SK-N-SH treated with all-trans-retinoic acid at 6 μM for 48 hours (cell line): ENCODE results near the gene TMEM107.

Source experiments
- ARNTL ChIP-seq: fragments of 450-650 bp; formaldehyde crosslinking; IDR thresholded peaks from 2 replicates; pipeline ENCODE4 v1.5.0; 2020; ENCODE audit warnings: low read depth, mild to moderate bottlenecking, moderate library complexity, borderline replicate concordance
- CSRNP3 ChIP-seq: fragments of 250-450 bp; sonication (Bioruptor Pico); IDR thresholded peaks from 2 replicates; pipeline ENCODE4 v1.5.1; 2021; ENCODE audit warnings: mild to moderate bottlenecking, moderate library complexity
- ESRRG ChIP-seq: fragments of 250-450 bp; sonication (Bioruptor Pico); IDR thresholded peaks from 2 replicates; pipeline ENCODE4 v1.6.1; 2021; ENCODE audit warnings: mild to moderate bottlenecking
- GLIS3 ChIP-seq: fragments of 250-450 bp; sonication (Bioruptor Pico); IDR thresholded peaks from 2 replicates; pipeline ENCODE4 v1.5.0; 2020; ENCODE audit warnings: mild to moderate bottlenecking, moderate library complexity
- ISL1 ChIP-seq: fragments of 250-450 bp; sonication (Bioruptor Pico); IDR thresholded peaks from 2 replicates; pipeline ENCODE4 v2.1.2; 2022; ENCODE audit warnings: mild to moderate bottlenecking, moderate library complexity
- OSR1 ChIP-seq: fragments of 250-450 bp; sonication (Bioruptor Pico); IDR thresholded peaks from 2 replicates; pipeline ENCODE4 v1.8.0; 2022; ENCODE audit warnings: moderate library complexity, mild to moderate bottlenecking, inconsistent platforms
- RARB ChIP-seq: fragments of 250-450 bp; sonication (Bioruptor Pico); IDR thresholded peaks from 2 replicates; pipeline ENCODE4 v1.8.0; 2021; ENCODE audit warnings: mild to moderate bottlenecking, moderate library complexity
- SNAI2 ChIP-seq: fragments of 250-450 bp; sonication (Bioruptor Pico); IDR thresholded peaks from 2 replicates; pipeline ENCODE4 v1.5.0; 2020; ENCODE audit warnings: mild to moderate bottlenecking, moderate library complexity
- TCF4 ChIP-seq: fragments of 250-450 bp; sonication (Bioruptor Pico); IDR thresholded peaks from 2 replicates; pipeline ENCODE4 v1.8.0; 2021; ENCODE audit warnings: mild to moderate bottlenecking, moderate library complexity, borderline replicate concordance
- TOX ChIP-seq: fragments of 250-450 bp; sonication (Bioruptor Pico); IDR thresholded peaks from 2 replicates; pipeline ENCODE4 v1.8.0; 2021; ENCODE audit warnings: mild to moderate bottlenecking, moderate library complexity, borderline replicate concordance
- ZFP3 ChIP-seq: fragments of 250-450 bp; sonication (Bioruptor Pico); IDR thresholded peaks from 2 replicates; pipeline ENCODE4 v1.5.0; 2020; ENCODE audit warnings: mild to moderate bottlenecking, moderate library complexity
- ZNF70 ChIP-seq: fragments of 450-650 bp; formaldehyde crosslinking; IDR thresholded peaks from 2 replicates; pipeline ENCODE4 v1.5.0; 2020; ENCODE audit warnings: mild to moderate bottlenecking, moderate library complexity
- TF ChIP-seq, protein P1 (sequence below): fragments of 250-450 bp; sonication (Bioruptor Pico); IDR thresholded peaks from 2 replicates; pipeline ENCODE4 v1.8.0; 2020; ENCODE audit warnings: mild to moderate bottlenecking, moderate library complexity, borderline replicate concordance
- TF ChIP-seq, protein P2 (sequence below): fragments of 250-450 bp; sonication (Bioruptor Pico); IDR thresholded peaks from 2 replicates; pipeline ENCODE4 v1.5.0; 2020; ENCODE audit warnings: mild to moderate bottlenecking, moderate library complexity

DNA sequence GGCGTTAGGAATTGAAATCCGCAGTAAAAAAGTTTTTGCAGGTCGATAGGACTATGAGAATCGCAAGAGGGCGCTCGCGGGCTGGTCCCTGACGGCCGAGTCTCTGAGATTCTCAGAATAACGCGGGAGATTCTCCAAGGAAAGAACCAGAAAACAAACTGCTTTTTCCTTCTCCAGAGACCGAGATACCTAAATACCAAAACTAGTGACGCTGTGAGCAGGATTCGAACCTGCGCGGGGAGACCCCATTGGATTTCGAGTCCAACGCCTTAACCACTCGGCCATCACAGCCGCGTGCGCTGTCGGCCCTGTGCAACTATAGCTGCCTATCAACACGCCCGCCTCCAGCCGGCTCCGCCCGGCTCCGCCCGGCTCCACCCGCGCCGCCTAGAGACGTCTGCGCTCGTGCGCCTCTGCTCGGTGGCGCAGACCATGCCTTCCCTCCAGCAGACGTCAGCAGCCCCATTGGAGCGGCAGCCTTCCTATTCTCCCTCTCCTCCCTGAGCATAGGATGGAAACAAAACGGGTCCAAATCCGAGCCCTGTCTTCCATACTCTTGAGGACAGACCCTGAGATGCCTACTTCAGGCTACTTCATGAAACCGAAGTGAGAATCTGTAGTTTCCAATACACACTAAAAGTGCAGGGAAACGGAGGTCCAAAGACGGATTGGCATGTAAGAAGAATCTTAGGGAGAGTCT, 37.4 kb downstream of the TMEM107 start:
- TF ChIP-seq ZFP3 (CRISPR knock-in tag), result no peak
- TF ChIP-seq, protein P1, sequence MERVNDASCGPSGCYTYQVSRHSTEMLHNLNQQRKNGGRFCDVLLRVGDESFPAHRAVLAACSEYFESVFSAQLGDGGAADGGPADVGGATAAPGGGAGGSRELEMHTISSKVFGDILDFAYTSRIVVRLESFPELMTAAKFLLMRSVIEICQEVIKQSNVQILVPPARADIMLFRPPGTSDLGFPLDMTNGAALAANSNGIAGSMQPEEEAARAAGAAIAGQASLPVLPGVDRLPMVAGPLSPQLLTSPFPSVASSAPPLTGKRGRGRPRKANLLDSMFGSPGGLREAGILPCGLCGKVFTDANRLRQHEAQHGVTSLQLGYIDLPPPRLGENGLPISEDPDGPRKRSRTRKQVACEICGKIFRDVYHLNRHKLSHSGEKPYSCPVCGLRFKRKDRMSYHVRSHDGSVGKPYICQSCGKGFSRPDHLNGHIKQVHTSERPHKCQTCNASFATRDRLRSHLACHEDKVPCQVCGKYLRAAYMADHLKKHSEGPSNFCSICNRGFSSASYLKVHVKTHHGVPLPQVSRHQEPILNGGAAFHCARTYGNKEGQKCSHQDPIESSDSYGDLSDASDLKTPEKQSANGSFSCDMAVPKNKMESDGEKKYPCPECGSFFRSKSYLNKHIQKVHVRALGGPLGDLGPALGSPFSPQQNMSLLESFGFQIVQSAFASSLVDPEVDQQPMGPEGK (CRISPR knock-in tag), result no peak
- TF ChIP-seq ZNF70 (CRISPR knock-in tag), result no peak
- TF ChIP-seq ARNTL (CRISPR knock-in tag), result no peak
- TF ChIP-seq CSRNP3, result no peak
- no peak for TF ChIP-seq SNAI2 (CRISPR knock-in tag)
- TF ChIP-seq RARB (CRISPR knock-in tag), result no peak
- no peak for TF ChIP-seq ISL1 (CRISPR knock-in tag)
- no peak for TF ChIP-seq OSR1
- TF ChIP-seq ESRRG, result no peak
- no peak for TF ChIP-seq TOX (CRISPR knock-in tag)
- no peak for TF ChIP-seq GLIS3 (CRISPR knock-in tag)
- TF ChIP-seq, protein P2, sequence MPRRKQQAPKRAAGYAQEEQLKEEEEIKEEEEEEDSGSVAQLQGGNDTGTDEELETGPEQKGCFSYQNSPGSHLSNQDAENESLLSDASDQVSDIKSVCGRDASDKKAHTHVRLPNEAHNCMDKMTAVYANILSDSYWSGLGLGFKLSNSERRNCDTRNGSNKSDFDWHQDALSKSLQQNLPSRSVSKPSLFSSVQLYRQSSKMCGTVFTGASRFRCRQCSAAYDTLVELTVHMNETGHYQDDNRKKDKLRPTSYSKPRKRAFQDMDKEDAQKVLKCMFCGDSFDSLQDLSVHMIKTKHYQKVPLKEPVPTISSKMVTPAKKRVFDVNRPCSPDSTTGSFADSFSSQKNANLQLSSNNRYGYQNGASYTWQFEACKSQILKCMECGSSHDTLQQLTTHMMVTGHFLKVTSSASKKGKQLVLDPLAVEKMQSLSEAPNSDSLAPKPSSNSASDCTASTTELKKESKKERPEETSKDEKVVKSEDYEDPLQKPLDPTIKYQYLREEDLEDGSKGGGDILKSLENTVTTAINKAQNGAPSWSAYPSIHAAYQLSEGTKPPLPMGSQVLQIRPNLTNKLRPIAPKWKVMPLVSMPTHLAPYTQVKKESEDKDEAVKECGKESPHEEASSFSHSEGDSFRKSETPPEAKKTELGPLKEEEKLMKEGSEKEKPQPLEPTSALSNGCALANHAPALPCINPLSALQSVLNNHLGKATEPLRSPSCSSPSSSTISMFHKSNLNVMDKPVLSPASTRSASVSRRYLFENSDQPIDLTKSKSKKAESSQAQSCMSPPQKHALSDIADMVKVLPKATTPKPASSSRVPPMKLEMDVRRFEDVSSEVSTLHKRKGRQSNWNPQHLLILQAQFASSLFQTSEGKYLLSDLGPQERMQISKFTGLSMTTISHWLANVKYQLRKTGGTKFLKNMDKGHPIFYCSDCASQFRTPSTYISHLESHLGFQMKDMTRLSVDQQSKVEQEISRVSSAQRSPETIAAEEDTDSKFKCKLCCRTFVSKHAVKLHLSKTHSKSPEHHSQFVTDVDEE (CRISPR knock-in tag), result 0 out of 2 replicates have a peak, but pooled peaks have one; percentile 58
- TF ChIP-seq TCF4 (CRISPR knock-in tag), result no peak
